ENCODE results near the gene ARGLU1.
A peak's percentile ranks its signal among the peaks of the same experiment; 100 is the strongest.

ARGLU1 gene

DNA sequence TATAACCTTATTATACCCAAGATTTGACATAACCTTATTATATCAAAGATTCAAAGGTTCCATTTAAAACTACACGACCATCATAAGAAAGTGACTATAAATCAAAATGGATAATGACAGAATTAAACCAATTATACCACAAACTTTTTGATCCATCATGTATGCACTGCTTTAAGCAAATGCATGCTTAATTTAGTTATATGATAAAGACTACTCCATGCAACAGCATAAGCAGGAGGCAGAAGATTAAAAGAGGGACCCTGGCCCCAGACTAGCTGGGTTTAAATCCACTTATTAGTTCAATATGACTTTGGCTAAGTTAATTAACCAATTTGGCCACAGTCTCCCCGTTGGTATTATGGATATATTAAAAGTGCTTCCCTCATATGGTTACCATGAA, 43.8 kb downstream of the ARGLU1 start:
- no peak for DNase-seq (ENCODE audit: low spot score)

DNA sequence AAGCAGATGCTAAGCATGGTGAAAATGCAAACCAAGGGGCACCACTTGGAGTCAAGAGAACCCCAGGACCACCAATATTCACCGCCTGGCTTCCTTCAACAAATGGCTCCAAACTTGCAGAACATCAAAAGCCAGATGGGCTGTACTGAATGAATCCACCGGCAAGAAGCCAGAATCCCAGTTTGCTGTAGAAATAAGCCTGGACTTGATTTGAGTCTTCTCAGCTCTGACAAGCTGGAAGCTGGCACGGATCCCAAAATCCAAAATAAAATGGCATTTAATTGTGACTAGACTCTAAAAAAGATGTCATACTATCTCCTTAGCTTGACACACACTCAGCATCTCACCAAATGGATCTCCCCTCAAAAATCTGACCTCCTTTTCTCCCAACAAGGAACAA, 44.4 kb downstream of the ARGLU1 start:
- DNase-seq (ENCODE audit: low spot score) = no peak

DNA sequence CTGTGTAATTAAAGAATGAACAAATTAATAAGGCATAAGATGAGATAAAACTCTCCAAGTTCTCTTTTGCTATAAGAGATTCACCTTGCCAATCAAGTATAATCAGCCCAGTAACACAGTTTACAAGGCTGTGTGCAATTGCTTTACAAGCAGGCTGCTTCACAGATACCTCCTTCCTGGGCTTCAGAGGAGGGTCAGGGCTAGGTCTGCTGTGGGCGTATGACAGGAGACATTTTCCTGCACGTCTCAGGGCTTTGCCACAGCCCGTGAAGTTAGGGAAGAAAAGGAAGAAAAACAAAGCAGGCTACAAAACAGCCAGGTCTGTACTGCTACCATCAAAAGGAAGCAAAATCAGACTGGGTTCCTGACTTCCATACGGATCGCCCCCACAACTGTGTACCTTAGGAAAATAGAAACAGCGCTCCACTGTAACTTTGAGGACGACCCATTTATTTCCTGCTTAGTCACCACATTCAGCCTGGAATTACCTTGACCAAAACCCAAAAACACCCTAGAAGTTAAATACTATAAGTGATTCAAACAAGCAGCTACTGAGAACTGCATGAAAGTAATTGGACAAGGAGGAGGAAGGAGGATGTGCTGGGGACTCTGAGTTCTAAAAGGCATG, 44.9 kb downstream of the ARGLU1 start:
- no peak for DNase-seq (ENCODE audit: low spot score)

DNA sequence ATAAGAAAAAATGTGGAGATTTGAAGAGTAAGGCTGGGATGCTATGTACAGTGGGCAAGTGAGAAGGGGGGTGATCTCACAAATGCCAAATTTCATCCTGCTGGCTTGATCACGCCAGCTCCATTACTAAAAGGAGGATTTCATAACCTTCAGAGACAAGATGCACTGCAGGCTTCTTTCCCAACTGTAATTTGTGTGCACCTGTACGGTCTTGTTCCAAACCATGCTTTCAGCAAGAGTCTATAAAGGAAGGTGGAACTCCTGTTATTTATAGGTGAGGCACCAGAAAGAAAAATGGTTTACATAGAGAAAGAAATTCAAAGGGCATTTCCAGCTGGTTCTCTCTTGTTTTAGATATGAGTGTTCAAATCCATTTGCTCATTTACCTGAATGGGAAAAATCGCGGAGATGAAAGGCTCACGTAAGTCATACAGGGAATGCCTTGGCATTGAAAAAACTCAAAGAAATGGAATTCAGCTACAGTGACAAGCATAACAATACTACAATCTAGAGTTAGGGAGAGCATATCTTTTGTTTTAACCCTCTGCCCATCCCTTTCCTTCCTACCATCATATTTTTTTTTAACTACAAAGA, 45.7 kb downstream of the ARGLU1 start:
- no peak for DNase-seq (ENCODE audit: low spot score)

DNA sequence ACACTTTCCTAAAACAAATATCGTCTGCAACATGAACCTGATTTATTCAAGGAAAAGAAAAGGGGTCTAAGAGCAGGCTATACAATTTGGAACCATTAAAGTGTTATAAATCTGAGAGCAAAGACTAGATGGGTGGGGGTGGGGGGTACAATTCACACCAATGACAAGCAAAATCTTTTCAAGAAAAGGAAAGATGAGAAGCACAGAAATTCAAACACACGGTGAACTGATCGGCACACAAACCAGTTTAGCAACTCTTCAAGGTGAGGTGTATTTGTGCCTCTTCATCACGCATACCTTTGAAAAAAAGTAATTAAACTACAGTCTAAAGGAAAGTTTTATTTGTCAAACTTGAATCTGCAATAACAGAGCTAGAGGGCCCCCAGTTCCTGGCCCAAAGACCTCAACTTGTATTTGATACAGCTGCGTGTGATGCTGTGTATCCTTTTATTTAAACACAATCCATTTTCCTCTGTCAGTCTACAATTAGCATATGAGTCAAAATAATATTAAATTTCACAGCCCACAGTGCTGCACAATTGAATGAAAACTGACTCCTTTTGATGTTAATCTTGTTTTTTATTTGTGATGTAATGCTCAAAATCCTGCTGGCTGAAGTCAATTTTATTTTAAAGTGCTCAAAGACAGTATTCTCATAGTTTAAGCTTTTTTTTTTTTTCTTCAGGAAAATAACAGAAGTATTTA, 46.7 kb downstream of the ARGLU1 start:
- no peak for DNase-seq (ENCODE audit: low spot score)

DNA sequence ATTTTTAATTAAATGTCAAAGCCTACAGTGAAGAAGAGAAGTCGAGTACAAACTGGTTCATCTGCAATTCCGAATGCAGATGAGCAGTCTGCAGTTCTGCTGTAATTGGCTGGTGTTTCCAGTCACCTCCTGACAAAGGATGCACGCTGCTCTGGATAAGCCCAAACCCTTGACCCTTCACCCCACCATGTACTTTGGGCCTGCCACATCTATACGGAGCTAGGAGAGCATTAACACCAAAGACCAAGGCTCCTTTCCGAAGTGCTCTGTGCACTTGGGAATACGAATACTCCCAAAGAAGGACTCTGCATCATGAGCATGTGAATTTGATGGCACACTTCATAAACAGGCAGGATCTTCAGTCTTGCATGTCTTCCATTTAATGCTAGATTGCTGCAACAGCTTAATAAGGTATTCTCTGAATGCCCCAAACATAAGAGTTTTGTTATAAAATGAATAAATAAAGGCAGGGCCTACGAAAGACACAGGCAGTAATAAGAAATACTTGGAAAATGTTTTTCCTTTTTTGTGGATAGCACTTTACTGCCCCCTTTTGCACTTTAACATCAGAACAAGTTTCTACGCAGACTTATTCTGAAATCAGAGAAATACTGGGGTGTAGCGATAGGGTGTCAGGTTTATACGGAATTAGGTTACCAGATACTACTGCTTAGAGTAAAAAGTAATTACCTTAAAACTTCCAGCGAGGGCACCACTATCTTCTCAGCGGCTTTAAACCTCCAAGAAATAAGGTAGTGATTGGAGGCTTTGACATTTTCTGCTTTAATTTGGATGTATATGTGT, 47.5 kb downstream of the ARGLU1 start:
- DNase-seq (ENCODE audit: low spot score) = peak; percentile 79

DNA sequence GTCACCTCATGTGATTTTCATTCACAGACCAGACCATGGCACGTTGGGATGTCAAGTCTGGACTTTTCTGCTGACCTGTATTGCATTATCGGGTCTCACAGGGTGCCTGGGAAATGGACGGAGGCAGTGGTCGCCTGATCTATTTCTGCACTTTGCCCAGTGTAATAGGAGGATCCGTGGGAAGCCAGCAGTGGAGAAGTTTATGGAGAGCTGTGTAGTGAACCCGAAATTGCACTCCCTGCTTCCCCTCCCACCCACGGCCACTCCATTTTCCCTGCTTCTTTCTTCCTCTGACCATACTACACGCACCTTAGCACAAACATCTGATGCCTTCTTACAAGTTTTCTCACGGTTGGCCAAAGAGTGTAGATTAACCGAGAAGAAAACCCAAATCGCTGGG, 49.4 kb downstream of the ARGLU1 start:
- no peak for DNase-seq (ENCODE audit: low spot score)

DNA sequence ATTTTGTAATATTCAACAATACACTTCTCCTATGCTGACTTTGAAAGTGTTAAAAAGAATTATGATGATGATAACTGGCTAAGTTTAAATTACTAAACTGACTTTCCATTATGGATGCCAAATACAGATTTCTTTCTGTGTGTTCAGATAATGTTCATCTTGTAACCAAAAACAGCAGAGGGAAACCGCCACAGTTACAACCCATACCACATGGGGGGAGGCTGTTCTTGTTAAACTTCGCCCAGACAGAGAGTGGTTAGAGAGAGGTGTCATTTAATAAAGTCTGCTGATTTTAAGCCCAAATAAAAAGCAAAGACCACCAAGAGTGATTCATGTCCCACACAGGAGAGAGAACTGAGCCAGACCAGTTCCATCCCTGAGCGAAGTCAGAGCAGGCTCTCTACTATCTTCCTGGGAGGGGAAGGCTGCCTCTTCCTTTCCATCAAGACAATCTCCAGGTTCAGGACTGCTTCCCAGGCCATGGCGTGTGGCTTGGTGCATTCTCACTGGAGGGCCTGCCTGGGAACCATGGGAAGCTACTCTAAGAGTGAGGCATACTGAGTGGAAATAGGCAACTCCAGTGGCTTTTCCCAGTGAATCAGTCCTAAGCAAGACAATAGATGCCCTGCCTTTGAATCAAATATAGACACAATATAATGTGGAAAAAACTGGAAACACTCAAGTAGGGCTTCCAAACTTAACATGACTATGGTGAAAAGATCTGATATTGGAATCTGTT, 50.7 kb downstream of the ARGLU1 start:
- no peak for DNase-seq (ENCODE audit: low spot score)

DNA sequence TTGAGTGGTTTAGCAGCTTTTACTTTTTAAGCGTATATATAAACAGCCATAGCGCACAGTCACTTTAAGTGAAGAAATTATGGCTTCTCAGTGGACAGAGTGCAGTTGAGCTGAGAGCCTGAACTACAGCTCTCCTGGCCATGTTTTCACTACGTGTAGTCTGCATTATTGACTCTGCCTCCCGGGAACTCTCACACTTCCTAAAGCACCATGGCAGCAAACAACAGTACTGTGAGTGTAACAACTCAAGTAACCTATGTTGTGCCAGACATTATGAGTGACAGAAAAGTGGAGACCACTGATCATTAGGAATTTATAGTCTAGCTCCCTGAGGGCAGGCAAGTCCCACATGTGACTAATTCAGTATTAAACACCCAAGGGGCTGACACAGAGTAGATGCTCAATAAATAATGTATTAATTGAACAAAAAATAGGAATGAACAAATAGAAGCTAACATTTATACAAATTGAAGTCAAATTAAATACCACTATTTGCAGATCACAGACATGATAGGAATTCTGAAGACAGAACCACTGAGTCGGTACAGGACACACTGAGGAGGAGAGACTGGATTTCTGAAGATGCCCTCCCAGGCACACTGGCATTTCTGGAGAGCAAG, 52.2 kb downstream of the ARGLU1 start:
- no peak for DNase-seq (ENCODE audit: low spot score)

DNA sequence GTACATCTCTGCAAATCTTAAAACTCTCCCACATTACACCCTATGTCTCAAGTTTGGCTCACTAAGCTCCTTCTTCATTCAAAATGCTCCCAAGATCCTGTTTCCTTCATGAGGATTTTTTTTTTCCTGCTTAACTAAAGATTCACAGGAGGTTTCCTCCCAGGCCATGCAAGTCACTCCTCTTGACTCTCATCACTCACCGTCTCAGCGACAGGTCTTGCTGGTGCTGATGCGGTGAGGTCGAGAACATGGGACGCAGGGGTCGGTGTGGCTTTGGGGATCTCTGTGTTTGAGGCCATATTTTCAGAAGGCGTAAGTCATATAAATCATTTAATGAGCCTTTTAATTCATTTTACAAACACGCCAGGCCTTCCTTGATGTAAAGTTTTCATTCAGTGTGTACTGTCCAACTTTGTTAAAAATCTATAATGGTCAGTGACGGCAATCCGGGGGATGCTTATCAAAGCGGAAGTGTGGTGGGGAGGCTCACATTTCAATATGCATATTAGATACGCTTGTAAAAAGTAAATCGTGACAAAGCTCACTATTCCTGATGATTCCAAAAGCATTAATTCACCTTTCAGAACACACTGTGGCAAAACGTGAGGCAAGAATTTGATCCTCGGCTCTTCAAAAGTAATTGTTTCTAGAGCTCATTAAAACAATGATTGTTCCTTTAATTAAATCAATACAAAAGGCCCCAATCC, 52.9 kb downstream of the ARGLU1 start:
- no peak for DNase-seq (ENCODE audit: low spot score)

DNA sequence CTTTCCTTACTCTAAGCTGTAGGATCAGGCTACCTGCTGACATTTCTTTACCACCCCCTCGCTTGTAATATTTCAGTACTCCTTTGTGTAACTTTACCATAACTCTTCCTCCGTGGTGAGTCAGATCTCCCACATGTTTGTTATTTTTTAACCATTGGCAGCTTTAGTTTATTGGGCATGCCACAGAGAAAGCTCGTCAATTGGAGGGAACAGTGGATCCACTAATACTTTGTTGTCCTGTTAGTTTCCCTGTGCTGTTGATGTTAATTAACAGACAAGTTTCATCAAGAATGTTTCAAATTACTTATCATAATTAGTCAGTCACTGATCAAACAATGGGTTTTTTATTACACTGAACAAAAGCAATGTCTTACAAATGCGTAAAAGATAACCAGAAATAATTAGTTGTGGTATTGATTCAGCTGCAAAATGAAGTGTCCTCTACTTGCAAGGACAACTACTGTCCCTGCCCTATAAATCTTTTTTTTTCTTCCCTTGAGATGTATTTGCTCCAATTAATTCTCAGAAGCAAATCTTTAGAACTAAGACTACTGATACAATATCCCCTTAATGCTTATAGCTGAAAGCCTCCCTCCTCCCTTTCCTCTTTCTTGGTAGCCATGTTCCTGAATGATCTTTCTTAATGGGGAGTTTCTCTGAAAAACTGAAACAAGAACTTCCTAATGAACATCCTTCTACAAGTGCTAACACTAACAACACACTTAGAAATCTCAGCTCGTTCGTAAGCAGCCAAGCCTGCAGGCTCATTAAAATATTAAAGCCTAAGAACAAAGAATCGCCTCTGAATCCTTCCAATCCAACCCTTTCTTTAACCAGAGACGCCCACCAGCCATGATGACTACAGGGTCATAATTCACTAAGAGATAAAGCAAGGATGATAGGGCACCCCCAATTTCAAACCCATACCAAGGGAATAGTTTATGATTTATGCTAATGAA, 54.6 kb downstream of the ARGLU1 start:
- DNase-seq (ENCODE audit: low spot score) = peak; percentile 25

DNA sequence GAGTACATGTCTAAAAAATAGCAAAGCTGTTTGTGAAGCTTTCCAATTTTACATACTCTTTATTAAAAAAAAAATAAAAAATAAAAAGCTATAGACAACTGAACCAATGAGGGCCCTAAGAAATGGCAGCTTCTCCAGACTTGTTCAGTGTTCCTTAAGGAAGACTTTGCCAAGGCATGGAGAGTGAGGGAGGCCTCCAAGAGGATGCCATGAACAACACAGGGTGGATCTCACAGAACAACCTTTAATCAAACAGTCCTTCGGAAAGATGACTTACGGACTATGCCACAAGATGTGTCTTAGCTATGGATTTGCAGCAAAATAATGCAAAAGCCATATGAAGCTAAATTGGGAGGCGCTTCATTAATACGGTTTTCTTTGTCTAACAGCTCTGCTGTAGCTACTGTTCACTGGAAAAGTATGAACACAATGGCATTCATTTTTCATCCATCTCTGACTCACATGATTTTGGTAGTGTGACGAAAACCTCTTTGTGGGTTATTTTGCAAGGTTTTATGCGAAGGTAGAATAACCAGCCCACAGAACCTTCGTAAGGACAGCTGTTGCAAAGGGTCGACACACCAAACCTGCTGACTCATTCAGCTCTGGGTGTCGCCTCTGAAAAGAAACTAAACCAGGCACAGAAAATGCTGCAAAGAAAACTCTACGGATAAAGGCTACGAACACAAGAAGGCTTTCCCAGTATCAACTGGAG, 60.2 kb downstream of the ARGLU1 start:
- peak; percentile 80 for DNase-seq (ENCODE audit: low spot score)

DNA sequence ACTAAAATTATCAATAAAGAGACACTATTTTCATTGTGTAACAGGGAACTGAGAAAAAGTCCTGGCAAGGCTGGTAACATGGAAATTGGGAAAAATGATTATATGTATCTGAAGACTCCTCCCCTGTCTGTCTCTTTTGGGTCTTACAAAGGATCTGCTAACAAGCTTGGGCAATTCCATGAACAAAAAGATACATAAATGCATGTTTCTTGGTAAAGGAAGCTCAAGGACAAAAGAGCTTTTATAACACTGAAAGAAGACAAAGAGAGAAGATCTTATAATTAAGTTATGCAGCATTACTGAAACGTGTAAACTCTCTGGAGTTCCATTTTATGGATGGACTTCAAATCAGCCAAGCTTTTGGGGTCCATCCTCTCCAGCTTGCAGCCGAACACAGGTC, 61.7 kb downstream of the ARGLU1 start:
- peak; percentile 27 for DNase-seq (ENCODE audit: low spot score)

DNA sequence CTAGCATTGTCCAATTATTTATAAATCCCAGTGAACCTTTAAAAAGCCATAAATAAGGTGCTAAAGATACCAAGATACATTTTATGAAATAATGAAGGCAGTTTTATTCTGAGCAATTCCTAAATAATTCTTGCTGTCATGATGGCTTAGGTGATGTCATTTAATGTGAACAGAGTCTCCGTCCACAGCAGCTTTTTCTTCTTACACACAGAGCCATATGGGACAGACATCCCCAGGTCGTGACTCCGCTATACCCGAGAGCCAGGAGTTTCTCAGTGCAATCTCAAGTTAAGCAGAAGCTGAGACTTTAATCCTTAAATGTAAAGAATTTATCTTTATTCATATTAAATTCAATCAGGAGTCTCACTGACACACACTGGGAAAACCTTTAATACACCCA, 62.2 kb downstream of the ARGLU1 start:
- DNase-seq (ENCODE audit: low spot score) = no peak

DNA sequence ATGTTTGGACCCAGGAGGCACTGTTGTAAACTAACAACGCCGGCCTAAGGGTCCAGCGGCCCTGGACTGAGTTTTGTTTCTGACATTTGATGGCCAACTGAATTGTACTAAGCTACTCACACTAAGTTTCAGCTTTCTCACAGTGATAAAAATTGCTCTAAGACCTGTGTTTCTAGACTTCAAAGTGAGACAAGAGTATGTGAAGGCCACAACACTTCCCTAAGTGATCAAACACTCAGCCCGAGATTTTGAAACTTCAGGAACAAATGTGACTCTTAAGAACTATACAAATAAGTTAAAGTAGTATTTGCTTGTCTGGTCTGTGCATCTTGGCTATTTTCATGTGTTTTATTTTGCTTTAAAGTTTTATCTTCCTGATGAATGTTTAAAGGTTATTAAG, 62.6 kb downstream of the ARGLU1 start:
- DNase-seq (ENCODE audit: low spot score) = no peak

DNA sequence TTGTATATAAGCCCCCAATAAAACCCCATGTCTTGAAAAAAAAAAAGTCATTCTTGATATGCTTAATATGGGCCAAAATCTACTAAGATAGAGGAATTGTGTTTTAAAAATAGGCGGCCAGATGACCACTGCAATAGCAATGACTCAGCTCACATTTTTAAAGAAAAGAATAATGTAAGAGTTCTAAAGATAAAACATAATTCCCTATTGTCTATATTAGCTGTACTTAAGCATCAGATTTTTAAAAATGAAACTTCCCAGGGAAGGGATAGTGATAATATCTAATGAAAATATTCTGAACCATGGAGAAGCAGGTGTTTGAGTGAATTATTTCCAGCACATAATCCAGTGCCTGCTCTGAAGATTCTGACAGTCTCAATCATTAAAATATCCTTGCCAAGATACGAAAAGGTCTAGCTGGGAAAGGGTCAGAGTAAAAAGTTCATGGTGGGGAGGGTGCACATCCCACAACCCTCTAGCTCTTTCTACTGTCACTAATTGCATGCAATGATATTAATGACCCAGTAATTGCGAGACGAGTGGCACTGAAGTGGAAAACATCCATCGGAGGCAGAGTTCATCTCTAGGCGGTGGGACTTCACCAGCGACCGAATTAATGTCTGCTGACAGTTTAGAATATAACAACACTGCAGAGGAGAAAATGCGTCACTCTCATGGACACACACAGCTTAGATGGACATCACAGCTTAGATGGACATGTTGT, 64.0 kb downstream of the ARGLU1 start:
- no peak for DNase-seq (ENCODE audit: low spot score)

DNA sequence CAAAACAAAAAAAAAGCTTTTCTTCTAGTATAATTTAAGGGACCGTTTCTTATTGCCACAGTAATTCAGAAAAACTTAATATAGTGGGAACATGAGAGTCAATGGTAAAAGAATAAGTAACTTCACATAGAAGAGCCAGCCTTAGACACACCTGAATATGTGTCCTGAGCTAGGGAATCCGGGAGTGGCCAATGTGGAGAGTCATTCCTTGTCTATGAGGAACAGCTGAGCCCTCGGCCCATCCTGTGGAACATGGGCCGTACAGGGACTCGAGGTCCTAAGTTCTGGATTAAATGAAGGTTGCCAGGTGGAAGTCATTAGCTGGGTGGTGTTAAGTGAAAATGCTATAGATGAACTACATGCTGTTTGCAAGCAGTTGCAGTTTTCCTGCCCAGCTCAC, 64.7 kb downstream of the ARGLU1 start:
- DNase-seq (ENCODE audit: low spot score) = no peak

DNA sequence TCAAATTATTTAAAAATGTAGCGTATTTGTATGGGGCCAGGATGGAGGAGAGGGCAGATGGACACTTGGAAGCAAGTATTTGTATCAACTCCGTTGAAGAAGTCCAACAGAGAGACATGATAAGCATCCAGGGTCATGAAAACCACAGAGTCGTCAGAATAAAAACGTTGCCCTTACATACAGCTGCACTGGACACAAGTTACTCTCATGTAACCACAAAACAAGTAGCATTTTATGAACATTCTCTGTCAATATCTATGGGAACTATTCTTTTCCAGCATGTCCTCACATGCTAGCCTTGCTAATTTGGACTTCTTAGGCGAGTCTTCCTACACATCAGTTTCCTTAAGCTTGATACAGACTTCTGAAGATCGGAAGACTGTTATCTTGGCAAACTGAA, 67.5 kb downstream of the ARGLU1 start:
- no peak for DNase-seq (ENCODE audit: low spot score)
